GM13977 (cell line): ENCODE data around the gene AP4M1.

ENCODE experiments used
- DNase-seq: peaks from one replicate; pipeline ENCODE4 v3.0.0; 2012; ENCODE audit warnings: low spot score
- in situ Hi-C: fragments of 300-500 bp; cut with MboI; formaldehyde crosslinking; loops from one replicate; pipeline ENCODE4 v1.12.0; 2022; ENCODE audit warnings: low sequenced_read_pairs, low pct_unique_long_range_greater_than_20kb, mixed read lengths, inconsistent platforms; ENCODE audit not compliant: unreplicated experiment
- TF ChIP-seq, protein P1 (sequence below): IDR thresholded peaks from 2 replicates; pipeline ENCODE4 v1.5.1; 2012; ENCODE audit warnings: mild to moderate bottlenecking, control low read depth; ENCODE audit not compliant: insufficient read depth; ENCODE audit errors: extremely low read depth, missing control alignments

Gene AP4M1

DNA sequence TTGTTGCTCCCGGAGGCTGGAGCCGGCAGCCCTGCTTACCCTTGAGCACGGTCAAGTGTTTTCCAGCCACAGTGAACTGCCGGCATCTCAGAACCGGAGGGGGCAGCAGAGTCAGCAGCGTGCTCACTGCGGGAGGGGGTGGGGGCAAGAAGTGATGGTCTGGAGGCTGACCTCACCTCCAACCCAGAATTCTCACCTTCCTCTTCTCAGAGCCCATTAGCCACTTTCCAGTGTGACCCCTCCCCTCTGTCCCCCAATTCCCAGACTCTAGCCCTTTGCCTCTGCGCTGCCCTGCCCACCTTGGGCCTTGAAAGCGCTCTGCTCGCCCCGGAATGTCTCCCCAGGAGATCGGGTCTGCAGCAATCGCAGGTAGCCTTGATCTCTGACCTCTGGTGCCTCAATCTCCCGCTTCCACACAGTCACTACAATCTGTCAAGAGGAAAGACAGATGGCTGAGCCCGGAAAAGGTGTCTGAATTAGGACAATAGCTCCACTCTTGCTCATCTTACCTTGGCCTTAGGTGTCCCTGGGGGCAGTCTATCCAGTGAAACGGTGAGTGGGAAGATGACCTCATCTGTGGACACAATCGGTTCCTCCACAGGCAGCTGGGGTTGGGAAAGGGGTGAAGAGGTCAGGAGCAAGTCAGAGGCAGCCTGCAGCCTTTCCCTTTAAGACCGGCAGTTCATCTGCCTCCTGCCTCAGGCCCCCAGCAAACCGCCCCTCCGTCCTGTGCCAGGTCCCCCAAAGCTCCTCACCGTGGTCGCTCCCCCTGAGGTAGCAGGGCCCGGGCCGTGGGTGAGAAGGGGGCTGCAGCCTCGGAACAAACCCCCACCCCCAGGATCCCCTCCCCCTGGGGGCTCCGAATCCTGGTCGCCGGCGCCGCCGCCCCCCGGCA, 56.1 kb downstream of the AP4M1 start:
- peak; percentile 52 for DNase-seq
- in situ Hi-C loops, result no loop called here
- TF ChIP-seq, protein P1, sequence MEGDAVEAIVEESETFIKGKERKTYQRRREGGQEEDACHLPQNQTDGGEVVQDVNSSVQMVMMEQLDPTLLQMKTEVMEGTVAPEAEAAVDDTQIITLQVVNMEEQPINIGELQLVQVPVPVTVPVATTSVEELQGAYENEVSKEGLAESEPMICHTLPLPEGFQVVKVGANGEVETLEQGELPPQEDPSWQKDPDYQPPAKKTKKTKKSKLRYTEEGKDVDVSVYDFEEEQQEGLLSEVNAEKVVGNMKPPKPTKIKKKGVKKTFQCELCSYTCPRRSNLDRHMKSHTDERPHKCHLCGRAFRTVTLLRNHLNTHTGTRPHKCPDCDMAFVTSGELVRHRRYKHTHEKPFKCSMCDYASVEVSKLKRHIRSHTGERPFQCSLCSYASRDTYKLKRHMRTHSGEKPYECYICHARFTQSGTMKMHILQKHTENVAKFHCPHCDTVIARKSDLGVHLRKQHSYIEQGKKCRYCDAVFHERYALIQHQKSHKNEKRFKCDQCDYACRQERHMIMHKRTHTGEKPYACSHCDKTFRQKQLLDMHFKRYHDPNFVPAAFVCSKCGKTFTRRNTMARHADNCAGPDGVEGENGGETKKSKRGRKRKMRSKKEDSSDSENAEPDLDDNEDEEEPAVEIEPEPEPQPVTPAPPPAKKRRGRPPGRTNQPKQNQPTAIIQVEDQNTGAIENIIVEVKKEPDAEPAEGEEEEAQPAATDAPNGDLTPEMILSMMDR, result no peak
